Skin epidermis (tissue), 12 donors: ENCODE data around the gene KLHDC3.
"Not testable (repeated sequence)": the region's sequence is repeated elsewhere in the genome, so short reads cannot be mapped to it uniquely, and the experiment has no call there.

Source experiments
- H3K27ac ChIP-seq, 21 experiments: fragments of 200-600 bp; sonication (generic) in 11 of 21; one replicate each; pipeline ENCODE4 v1.5.0; 2020; ENCODE audit warnings: mild to moderate bottlenecking in 3 of 21, inconsistent platforms in 2 of 21, moderate library complexity in 2 of 21
- H3K4me3 ChIP-seq, 7 experiments: fragments of 200-600 bp; sonication (generic) in 2 of 7; one replicate each; pipeline ENCODE4 v1.5.0; 2020; ENCODE audit warnings: inconsistent platforms in 2 of 7, mild to moderate bottlenecking in 2 of 7, moderate library complexity in 1 of 7

The KLHDC3 gene

DNA sequence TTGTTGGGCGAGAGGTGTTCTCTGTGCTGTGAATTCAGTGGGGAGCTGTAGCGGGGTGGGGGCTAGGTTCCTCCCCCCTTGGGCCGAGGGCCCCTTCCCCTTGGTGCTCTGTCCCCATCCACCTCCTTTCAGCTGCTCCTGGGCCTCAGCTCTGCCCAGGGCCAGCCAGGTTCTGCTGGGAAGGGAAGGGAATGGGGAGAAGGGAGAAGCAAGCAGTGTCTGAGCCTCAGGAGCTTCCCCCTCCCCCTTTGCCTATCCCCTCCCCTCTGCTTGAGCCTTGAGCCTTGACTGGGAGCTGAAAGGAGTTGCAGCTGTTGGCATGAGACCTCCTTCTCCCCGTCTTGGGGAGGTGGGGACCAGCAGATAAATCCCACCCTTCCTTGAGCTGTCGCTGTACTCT, 6.8 kb downstream of the KLHDC3 start:
- Histone ChIP-seq H3K27ac (peak overlapping the region in 20 of 21 experiments; percentile 67 to 95 (median 90)), H3K4me3 (peak overlapping the region; percentile 72 to 99 (median 90))

DNA sequence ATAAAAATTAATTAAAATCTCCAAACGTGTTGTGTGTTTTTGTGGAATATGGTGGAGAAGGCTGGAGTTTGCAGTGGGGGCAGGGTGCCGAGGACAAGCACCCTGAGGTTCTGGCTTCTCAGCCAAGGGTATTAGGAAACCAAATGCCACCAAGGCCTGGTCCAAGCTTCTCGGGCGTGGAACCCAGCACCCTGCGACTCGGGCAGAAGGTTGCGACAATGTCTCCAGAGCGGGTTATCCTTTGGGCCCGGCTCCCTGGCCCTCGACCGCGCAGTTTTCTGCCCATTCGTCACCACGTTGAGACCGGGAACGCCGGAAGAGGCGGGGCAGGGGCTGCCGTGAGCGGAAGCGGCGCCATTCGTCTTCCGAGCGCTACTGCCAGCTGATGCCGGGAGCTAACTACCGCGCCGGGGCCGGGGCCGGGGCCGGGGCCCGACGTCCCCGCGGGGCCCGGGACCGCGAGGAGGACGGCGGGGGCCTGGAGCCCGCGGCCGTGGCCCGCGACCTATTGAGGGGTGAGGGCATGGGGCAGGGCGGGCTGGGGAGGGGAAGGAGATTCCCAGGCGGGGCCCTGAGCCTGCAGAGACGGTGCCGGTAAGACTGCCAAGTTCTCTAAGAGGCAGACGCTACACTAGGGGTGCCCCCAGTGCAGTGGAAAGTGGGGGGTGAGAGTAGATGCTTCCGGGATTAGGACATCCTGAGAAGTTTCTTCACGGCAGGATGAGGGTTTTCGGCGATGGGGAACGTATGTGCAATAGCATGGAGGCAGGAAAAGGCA, 7.4 kb downstream of the KLHDC3 start, which contains the start of gene RRP36:
TSS of gene RRP36 (plus strand) at position 354 of the 778 bp plus-strand sequence. CDS start at position 386, 32 bp downstream.
- Histone ChIP-seq H3K4me3 (peak within 1 kb of the TSS; percentile 72 to 99 (median 90)), H3K27ac (peak within 1 kb of the TSS; percentile 67 to 95 (median 90))

DNA sequence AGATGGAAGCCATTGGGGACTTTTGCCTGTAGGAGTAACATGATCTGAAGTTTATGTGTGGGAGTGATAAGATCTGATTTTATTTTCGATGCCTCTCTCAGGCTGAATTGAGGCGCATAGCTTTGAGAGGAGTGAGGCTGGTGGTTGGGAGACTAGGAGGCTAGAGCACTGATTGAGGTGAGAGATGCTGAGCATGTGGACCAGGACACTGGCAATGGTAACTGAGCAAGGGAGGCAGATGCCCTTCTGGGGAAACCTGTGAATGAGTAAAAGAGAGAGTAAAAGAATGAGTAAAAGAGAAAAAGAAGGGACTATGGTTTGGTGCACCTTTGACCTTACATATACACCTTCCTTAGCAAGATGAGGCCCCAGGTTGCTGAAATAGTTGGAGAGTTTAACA, 10.4 kb downstream of the KLHDC3 start:
- no peak overlapping the region for H3K4me3 ChIP-seq

DNA sequence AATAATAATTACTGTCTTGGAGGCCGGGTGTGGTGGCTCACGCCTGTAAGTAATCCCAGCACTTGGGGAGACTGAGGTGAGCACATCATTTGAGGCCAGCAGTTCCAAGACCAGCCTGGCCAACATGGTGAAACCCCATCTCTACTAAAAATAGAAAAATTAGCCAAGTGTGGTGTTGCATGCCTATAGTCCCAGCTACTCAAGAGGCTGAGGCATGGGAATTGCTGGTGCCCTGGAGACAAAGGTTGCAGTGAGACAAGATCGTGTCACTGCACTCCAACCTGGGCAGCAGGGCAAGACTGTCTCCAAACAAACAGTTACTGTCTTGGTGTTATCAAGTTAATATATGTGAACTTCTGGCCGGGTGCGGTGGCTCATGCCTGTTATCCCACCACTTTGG, 12.3 kb downstream of the KLHDC3 start:
- Histone ChIP-seq H3K27ac (no peak overlapping the region), H3K4me3 (no peak overlapping the region)

More for the DNA sequence above, 10.4 kb downstream of the KLHDC3 start:
- H3K27ac ChIP-seq: no peak overlapping the region

DNA sequence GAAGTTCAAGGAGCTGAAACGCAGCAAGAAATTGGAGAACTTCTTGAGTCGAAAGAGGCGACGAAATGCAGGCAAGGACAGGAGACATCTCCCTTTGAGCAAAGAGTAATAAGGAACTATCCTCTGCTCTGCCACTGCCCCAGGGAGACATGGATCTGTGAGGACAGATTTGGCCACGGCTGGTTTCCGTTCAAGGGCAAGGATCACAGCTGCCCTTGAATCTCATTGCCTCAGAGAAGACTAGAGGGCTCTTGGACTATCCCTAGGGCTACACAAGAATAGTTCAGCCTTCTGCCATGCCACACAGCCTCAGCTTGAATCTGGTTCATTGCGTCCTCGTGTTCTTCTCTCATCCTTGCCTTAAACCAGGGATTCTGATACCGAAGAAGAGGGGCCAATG, 15.1 kb downstream of the KLHDC3 start:
- no peak overlapping the region for H3K27ac ChIP-seq
- no peak overlapping the region for H3K4me3 ChIP-seq

DNA sequence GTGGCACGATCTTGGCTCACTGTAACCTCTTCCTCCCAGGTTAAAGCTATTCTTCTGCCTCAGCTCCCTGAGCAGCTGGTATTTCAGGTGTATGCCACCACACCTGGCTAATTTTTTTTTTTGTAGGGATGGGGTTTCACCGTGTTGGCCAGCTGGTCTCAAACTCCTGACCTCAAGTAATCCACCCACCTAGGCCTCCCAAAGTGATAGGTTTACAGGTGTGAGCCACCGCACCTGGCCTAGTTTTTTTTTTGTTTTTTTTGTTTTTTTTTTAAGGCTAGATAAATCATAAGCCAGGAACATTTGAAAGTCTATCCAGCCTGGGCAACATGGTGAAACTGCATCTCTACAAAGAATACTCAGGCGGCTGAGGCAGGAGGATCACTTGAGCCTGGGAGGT, 18.3 kb downstream of the KLHDC3 start:
- no peak overlapping the region for H3K27ac ChIP-seq

DNA sequence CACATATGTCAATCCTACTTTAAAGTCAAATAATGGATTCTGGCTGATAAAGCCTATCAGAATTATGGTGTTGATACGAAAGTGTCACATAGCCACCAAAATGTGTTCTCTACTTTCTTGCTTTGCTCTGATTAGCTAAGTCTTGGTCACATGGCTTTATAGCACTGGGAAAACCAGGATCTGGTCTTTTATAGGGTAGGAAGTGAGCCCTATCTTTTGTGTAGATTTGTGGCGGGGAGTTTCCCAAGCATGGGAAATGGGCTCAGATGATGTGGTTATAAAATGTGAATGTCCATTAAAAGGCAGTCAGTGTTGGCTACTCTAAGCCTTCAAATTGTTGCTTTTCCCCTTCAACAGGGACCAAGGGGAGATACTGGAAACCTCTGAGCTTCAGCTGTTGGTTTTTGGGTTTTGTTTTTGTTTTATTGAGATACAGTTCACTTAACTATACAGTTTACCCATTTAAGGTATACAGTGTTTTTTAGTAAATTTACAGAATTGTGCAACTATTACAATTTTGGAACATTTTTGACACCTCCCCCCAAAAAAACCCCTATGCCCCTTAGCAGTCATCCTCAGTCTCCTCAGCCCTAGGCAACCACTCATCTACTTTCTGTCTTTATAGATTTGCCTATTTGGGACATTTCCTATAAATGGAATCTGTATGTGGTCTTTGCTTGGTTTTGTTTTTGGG, 19.6 kb downstream of the KLHDC3 start:
- Histone ChIP-seq H3K4me3 (no peak overlapping the region), H3K27ac (no peak overlapping the region)

More for the DNA sequence above, 18.3 kb downstream of the KLHDC3 start:
- H3K4me3 ChIP-seq: no peak overlapping the region

DNA sequence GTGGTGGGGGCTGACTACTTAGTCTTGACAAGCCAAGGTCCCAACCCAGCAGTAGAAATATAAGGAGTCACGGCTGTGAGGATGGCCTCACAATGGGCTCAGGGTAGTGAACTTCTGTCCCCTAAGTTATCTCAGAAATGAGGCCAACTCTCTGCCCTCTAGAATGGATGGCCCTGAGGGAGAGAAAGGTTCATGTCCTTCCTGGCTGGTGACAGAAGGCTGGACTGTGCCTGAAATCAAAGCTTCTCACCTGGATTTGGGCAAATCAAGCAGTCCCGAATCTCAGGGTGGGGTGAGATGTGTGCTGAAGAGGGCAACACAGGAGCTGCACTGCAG, 20.1 kb downstream of the KLHDC3 start:
- H3K27ac ChIP-seq: no peak overlapping the region
- H3K4me3 ChIP-seq: no peak overlapping the region

DNA sequence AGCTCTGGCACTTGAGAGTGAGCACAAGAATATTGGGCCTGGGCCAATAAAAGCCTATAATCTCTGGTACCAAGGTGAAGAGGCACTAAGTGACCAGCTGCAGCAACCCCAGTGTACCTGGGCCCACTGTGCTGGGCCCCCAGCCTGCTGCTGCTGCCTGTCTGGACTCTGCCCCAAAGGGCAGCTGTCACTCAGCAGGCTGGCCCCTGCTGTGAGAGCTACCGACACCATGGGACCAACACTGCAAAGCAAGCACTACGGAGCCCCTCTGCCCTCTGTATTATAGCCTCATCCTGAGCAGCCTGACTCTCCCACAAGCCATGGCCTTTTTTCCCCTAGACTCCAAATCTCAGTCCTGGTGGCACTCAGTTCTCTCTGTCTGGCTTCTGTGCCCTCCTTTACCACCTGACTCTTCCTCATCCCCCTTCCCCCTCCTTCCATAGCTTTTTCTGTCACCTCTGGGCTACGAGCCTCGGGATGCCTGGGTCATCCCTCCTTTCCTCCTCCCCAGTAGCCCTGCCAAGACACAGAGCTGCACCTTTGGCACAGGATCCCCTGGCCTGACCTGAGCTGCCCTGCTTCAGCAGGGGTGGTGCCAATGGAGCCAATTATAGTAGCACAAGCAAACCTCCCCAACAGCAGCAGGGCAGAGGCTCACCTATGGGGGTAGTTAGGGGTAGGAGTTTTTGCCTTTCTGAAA, 21.6 kb downstream of the KLHDC3 start:
- Histone ChIP-seq H3K27ac (peak overlapping the region in 1 of 21 experiments; percentile 11), H3K4me3 (no peak overlapping the region)

DNA sequence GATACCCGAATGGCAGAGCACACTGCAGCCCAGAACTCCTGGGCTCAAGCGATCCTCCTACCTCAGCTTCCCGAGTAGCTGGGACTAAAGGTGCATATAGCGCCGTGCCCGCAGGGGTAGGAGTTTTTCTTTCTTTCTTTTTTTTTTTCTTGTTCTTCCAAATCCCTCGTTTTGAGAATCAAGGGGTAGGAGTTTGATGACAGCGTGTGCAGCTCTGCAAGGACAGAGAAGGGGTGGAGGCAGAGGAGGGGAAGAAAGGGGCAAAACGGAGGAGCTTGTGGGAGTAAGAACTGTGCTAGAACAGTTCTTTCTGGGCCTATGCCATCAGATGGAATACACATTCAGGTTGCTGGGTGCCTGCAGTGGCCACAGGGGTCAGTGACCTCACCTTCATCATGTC, 22.7 kb downstream of the KLHDC3 start:
- no peak overlapping the region for H3K27ac ChIP-seq
- no peak overlapping the region for H3K4me3 ChIP-seq

DNA sequence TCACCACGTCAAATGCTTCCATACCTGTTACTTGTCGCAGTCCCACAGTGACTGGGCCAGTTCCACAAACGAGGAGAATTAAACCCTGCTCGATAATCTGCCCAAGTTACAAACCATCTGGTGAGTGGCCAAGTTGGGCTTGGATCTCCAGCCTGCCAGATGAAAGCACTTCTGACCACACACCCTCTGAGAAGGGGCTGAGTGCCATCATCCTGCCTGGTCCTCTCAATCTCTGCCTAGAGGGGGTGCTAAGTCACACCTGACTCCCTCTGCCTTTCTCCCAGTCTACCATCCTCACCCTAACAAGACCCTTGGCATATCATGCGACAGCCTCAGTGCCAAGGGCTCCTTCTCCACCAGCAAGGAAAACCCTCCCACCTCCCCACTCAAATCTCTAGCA, 23.1 kb downstream of the KLHDC3 start:
- Histone ChIP-seq H3K4me3 (no peak overlapping the region), H3K27ac (no peak overlapping the region)

DNA sequence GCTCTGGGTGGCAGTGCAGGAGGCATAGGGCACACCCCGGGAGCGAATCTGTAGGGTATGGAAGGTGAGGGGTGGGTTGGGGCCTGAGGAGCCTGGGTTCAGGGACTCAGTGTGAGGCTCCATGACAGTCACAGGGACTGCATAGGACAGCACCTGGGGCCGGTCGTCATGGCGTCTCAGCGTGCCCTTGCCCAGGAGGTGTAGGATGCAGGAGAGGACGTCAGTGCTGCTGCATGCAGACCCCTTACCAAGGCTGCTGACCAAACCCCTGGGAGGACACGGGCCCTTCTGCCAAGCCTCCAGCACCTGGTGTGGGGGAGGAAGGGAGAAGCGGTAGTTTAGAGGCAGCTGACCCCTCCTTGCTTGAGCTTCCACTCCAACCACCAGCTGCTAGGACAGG, 23.7 kb downstream of the KLHDC3 start:
- no peak overlapping the region for H3K27ac ChIP-seq
- H3K4me3 ChIP-seq: no peak overlapping the region

DNA sequence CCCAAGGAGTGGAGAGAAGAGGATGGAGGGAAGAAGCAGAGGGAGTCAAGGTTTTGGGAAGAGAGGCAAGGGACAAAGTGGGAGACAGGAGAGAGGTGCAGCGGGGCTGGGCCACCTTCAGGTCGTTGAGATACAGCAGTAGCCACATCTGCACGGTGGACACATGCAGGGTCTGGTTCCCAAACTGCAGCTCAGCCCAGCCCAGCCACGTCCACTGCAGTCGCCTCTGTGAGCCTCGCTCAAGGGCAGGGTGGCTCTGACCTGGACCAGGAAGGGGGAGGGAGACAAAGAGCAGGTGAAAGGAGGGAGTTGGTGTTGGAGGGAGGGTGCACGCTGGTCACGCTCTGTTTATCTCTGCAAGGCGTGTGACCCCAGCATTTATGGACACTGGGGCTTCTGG, 24.7 kb downstream of the KLHDC3 start:
- Histone ChIP-seq H3K4me3 (no peak overlapping the region), H3K27ac (no peak overlapping the region)

DNA sequence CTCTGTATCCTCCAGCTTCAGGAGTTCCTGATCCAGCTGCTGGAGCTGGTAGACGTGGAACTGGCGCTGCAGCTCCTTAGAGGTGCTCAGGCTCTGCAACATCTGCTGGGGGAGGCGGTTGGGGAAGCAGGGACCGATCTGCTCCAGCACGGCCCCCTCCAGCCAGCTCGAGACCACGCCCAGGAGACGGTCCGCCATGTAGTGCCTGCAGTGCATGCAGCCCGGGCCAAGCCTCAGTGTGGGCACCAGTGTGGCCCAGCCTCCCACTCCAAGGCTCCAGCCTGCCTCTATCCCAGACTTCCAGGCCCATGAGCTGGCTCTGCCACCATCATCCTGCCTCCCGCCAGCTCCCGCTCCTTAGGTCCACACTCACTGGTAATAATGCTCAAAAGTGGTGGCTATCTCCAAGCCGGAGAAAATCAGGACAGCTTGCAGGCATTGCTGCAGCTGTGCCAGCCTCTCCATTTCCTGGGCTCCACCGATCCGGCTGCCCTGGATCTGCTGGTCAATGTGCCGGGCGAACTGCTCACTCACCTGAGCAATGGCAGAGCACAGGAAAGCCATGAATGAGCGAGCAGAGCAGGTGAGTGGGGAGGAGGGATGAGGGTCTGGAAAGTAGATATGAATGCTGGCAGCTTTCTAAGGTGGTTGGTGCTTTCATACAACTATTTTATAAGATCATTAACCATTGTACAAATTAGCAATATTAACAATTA, 26.7 kb downstream of the KLHDC3 start:
- Histone ChIP-seq H3K27ac (no peak overlapping the region), H3K4me3 (no peak overlapping the region)

DNA sequence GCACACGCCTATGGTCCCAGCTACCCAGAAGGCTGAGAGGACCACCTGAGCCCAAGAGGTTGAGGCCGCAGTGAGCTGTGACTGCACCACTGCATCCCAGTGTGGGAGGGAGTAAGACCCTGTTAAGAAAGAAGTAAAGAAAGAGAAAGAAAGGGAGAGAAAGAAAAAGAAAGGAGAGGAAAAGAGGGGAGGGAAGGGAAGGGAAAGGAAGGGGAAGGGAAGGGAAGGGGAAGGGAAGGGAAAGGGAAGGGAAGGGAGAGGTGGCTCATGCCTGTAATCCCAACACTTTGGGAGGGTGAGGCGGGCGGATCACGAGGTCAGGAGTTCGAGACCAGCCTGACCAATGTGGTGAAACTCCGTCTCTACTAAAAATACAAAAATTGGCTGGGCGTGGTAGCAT, 27.4 kb downstream of the KLHDC3 start:
- not testable (repeated sequence) for H3K27ac ChIP-seq, H3K4me3 ChIP-seq

DNA sequence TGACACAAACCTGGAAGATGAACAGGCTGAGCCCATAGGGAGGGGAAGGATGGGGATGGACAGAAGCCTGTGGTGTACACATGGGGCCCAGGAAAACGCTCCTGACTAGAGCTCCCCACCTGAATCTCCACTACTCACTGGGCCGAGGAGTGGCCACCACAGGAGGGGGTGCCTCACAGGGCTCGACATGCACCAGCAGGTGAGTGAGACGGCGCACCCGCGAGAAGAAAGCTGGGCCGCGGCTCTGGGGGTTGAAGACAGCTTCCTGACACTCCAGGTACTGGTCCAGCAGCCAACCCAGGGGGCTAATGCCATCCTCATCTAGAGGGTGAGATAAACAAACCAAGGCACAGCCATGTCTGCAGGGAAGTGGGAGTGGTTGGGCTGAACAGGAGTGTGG, 29.3 kb downstream of the KLHDC3 start:
- Histone ChIP-seq H3K27ac (no peak overlapping the region), H3K4me3 (no peak overlapping the region)

DNA sequence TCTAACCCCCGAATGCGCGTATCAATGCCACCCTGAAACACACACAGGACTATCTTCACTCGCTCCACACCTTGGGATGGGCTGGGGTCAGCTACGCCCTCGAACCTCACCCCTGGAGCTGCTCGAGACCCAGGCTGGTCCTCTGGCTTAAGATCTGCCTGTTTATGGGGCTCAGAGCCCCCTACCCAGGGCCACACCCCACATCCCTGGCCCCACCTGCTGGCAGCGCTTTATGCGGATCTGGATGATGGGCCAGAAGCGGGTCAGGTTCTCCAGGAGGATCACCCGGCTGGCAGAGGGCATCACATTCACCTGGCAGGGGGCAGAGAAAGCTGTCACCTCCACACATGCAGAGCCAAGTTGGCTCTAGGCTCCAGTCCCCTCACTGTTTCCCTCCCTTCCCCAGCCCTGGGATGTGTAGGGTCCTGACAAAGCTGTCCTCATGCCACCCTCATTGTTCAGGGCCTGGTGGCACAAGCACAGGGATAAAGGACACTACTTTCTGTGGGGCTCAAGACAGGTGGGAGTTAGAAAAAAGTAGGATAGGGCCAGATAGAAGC, 31.4 kb downstream of the KLHDC3 start:
- Histone ChIP-seq H3K27ac (no peak overlapping the region), H3K4me3 (no peak overlapping the region)

DNA sequence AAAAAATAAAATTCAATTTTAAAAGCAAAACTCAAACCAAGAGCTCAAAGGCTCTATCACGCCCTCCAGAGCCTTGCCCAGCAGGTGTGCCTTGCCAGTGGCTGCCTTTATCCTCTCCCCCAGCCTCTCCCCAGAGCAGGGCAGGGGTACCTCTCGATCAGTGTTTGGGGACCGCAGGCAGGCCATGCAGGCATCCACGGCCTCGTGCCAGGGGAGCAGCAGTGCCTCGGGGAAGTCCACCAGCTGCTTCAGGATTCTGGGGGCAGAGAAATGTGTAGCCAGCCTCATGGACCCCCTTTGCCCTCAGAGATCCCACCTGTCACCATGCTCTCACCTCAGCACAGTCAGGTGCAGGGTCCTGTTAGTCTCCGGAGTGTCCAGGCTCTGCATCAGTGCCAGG, 33.9 kb downstream of the KLHDC3 start:
- Histone ChIP-seq H3K27ac (no peak overlapping the region), H3K4me3 (no peak overlapping the region)

DNA sequence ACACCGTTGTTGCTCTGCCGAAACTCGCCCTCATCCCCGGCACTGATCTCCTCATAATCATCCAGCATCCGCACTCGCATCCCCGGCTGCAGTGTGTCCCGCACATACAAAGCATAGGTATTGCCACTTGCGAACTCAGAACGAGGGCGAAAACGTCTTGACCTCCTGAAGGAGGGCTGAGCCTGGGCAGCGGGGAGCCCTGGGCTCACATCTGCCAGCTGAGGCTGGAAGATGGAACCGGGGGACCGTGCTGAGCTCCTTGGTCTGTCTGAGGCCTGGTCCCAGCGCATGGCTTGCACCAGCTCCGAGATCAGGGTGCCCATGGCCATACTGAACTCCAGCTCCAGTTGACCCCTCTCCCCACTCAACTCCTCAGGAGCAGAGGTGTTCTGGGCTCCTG, 36.9 kb downstream of the KLHDC3 start:
- Histone ChIP-seq H3K27ac (no peak overlapping the region), H3K4me3 (no peak overlapping the region)
